Smooth muscle cell of the brain vasculature (primary cell): ENCODE measurements around the gene IL1A.

ENCODE experiments used
- DNase-seq: peaks from one replicate; pipeline ENCODE4 v3.0.0-alpha.2; 2012; ENCODE audit warnings: low read depth, low spot score

Gene IL1A

DNA sequence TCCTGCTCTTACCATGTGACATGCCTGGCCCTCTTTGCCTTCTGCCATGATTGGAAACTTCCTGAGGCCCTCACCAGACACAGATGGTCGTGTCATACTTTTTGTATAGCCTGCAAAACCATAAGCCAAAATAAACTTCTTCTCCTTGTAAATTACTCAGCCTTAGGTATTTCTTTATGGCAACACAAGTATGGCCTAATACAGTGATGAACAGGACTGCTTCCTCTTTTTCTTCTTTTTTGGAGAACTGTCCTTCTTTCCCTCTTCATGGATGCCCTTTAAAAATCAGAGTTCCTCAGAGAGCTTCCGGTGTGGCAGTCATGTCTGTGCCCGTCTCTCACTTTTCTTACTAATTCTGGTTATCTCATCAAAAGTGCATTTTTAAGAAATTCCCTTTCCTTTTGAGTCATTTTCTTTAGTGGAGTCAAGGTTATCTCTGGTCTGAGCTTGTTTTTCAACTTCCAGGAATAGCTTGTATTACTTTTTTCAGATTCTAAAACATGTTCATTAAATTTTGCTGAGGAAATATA, 9.2 kb upstream of the IL1A start:
- no peak for DNase-seq

- DNase-seq, result no peak
These were observed 8.1 kb upstream of the IL1A start for GRCh38 chr2:112792419-112792818.

- DNase-seq, result no peak
These were observed 7.5 kb upstream of the IL1A start for GRCh38 chr2:112791693-112792230.

- DNase-seq, result no peak
These were observed 6.7 kb upstream of the IL1A start for GRCh38 chr2:112791019-112791418.

GRCh38 chr2:112790305-112790704, 6.0 kb upstream of the IL1A start:
- no peak for DNase-seq

DNA sequence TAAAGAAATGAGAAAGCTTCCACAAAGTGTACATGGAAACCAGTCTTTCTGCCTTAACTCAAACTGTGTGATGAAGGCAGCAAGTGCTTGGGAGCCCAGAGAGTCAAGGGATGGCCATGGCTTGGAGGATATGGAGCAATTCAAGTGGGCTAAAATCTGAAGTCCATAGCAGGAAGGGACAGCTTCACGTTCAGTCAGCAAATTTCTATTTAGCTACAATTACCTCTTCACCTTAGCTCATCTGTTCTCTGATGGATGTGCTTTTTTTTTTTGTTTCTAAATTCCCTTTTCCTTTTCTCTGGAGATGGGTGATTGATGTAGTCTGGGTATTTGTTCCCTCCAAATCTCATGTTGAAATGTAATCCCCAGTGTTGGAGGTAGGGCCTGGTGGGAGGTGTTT, 4.9 kb upstream of the IL1A start:
- no peak for DNase-seq

GRCh38 chr2:112788653-112789052, 4.4 kb upstream of the IL1A start:
- no peak for DNase-seq

- no peak for DNase-seq
These were observed 3.6 kb upstream of the IL1A start for GRCh38 chr2:112787729-112788393.

DNA sequence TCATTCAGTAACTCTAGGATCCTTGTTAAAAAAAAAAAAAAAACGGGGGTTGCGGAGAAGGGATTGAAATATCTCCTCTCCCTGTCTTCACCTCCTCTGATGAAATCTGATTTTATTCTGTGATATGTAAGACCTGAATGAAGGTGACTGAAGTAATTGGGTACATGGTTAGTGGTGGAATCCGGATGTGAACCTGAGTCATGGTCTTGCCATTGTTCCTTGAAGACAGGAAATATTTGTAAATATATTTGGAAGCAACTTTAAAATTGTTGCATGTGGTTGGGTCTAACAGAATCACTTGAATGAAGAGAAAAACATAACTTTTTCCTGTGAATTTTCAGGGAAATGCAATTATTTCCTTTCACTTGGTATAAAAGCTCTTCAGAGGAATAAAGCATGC, 3.0 kb upstream of the IL1A start:
- no peak for DNase-seq

GRCh38 chr2:112783187-112783714, 1.0 kb downstream of the IL1A start:
- no peak for DNase-seq

GRCh38 chr2:112782234-112782799, 2.0 kb downstream of the IL1A start:
- DNase-seq, result no peak

- no peak for DNase-seq
These were observed 4.7 kb downstream of the IL1A start for GRCh38 chr2:112779598-112779997.

- no peak for DNase-seq
These were observed 7.3 kb downstream of the IL1A start for GRCh38 chr2:112777036-112777435.

GRCh38 chr2:112776113-112776512, 8.2 kb downstream of the IL1A start:
- DNase-seq, result no peak

DNA sequence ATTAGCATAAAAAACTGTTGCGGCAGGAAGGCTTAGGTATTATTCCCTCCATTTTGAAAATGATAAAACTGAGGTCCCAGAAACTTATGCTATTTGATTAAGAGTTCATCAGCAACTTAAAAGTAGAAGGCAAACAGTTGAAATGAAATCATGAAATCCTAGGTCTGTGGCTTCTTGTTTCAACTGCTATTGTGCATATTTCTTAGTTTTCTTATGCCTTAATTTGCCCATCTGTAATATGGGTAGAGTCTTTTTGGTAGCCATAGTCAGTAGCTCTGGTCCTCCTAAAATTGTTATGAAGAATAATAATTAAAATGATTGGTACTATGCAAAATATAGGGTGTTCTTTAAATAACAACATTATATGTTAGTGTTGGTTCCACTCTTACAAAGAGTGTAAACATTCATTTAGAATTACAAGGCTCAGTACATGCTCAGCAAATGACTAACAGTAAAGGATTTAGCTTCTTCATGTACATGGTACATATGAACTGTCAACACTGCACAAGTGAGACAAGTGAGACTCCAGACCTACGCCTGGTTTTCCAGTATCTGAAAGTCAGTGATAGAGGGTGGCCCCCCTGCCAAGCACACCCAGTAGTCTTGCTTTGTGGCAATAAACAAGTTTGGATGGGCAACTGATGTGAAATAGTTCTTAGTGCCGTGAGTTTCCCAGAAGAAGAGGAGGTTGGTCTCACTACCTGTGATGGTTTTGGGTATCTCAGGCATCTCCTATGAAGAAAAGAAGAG, 9.6 kb downstream of the IL1A start:
- no peak for DNase-seq

DNA sequence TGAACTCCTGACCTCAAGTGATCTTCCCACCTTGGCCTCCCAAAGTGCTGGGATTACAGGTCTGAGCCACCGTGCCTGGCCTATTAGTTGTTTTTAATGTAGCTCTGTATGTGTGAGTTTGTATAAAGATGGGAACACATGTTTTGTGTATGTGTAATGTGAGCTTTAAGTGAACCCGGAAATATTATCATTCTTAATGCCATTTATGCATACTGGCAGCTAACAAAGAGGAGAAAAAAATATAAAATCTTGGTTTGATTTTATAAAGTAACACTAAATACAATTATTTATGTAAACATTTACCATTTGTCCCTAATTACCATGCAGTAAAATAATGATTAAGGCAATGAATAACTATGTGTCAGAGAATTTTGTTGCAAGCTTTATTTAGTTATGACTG, 10.7 kb downstream of the IL1A start:
- no peak for DNase-seq

DNA sequence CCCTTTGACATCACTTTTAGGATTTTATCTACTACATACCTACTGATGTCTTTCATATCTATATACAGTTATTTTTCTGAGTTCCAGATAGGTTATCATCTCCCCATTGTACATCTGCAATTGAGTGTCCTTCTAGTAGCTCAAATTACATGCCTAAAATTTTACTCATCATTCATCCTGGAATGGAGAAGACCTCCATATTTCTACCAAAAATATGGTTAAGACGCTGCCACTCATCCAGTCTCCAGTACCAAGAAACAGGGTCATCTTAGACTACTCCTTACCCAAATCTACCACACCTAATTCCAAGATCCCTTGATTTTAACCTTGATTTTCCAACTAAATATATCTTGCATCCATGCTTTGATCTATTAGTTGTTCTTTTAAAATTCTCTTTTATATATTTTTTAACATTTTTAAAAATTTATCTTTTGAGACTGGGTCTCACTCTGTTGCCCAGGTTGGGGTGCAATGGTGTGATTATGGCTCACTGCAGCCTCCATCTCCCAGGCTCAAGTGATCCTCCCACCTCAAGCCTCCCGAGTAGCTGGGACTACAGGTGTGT, 11.3 kb downstream of the IL1A start:
- DNase-seq, result no peak

DNA sequence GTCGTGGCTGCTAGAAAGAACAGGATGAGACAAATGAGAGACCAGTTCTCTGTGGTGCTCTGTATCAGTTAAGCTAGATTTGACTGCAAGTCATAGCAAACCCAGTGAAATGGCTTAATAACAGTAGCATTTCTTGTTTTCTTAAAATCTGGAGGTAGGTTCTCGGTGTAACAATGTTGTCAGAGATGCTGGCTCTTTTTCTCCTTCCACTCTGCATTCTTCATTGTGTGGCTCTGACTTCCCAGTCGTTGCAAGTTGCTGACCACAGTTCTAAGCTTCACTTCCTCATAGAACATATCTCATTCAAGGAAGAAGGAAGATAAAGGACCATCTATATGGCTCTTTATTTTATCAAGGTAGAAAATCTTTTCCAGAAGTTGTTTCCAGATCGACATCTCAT, 12.0 kb downstream of the IL1A start:
- DNase-seq, result no peak

- no peak for DNase-seq
These were observed 15.9 kb downstream of the IL1A start for GRCh38 chr2:112768432-112768831.

DNA sequence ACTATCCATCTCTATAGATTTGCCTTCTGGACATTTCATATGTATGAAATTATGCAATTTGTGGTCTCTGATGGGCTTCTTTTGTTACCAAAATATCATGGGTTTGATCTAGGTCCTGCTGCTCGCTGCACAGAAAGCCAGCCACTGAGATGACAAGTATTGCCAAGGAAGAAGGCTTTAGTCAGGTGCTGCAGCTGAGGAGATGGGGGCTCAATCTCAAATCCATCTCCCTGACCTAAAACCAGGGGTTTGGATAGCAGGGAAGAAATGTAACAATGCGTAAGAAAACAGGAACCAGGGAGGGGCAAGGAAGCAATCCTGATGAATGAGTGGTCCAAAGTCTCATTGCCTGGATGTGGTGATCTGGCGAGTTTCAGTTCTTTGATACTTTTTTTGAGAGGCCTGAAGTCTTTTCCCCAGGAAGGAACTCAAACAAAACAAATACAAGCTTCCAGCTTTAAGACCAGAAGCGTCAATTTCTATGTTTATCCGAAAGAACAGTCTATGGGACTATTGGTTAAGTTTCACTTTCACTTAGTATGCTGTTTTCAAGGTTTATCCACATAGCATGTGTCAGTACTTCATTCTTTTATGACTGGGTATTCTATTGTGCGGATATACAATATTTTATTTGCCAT, 16.5 kb downstream of the IL1A start:
- no peak for DNase-seq

GRCh38 chr2:112765251-112765650, 19.0 kb downstream of the IL1A start:
- DNase-seq, result no peak
